HG02571 (cell line): ENCODE measurements around the gene LSR.

Experiments used
- ATAC-seq: cut with Tn5 transposase; IDR thresholded peaks from one replicate; pipeline ENCODE4 v1.9.1; 2021; ENCODE audit warnings: mild to moderate bottlenecking, moderate library complexity; ENCODE audit not compliant: unreplicated experiment

The LSR gene

DNA sequence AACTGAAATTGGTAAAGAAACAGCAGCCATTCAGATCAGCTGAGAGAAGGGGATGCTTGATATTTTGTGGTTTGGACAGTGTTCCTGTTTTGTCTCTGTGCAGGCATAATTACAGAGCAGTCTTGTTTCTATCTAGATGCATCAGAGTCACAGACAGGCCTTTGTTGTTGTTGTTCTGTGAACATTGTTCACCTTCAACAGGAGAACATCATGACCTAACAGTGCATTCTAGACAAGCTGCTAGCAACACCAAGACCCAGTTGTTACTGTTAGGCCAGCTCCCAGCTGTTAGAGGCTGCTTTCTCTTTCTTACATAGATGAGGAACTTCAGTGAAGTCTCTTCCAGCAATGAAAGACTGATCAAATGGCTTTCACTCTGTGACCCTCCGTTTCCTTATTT lies 8.5 kb upstream of the LSR start:
- no peak for ATAC-seq

- ATAC-seq, result no peak
Observed at GRCh38 chr19:35241417-35241816, 7.4 kb upstream of the LSR start.

DNA sequence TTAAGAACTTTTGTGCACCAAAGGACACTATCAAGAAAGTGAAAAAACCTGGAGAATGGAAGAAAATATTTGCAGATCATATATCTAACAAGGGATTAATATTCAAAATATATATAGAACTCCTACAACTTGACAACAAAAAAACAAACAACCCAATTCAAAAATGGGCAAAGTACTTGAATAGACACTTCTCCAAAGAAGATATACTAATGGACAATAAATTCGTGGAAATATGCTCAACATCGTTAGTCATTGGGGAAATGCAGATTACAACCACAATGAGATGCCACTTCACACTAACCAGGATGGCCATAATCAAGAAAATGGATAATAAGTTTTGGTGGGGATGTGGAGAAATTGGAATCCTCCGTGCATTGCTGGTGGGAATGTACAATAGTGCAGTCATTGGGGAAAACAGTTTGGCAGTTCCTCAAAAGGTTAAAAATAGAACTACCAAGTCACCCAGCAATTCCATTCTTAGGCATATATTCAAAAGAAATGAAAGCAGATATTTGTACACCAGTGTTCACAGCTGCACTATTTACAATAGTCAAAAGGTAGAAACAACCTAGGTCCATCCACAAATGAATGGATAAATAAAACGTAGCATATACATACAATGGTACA lies 2.2 kb upstream of the LSR start:
- no peak for ATAC-seq

- peak; percentile 40 for ATAC-seq
Observed at GRCh38 chr19:35247526-35248309, 1.1 kb upstream of the LSR start.

DNA sequence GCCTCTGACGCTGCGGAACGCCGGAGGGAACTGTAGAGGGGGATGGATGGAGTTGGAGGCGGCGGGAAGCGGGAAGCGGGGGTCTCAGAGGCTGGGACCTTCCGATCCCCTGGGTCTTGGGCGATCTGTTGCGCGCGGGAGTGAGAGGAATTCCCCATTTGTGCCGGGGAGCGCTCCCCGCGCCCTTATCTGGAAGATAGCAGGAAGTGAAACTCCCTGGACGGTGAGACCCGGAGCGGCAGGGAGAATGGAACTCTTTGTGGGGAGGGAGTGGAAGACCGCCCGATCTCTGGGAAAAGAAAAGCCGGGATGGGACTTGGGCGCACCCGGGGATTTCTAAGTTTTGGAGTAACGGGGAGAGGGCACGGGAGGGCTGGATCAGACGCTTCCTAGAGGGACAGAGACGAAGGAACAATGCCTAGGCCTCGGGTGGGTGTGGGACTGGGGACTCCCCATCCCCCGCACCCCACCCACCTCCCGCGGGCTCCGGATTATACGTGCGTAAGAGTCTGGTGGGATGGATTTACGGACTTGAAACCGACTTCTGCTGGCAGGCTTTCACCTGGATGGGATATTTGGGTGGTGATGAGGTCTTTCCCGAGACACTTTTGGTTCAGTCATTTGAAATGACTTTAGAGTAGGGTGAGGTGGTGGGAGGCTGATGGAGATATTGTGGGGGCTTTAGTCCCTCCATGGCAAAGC lies 495 bp downstream of the LSR start:
- no peak for ATAC-seq

DNA sequence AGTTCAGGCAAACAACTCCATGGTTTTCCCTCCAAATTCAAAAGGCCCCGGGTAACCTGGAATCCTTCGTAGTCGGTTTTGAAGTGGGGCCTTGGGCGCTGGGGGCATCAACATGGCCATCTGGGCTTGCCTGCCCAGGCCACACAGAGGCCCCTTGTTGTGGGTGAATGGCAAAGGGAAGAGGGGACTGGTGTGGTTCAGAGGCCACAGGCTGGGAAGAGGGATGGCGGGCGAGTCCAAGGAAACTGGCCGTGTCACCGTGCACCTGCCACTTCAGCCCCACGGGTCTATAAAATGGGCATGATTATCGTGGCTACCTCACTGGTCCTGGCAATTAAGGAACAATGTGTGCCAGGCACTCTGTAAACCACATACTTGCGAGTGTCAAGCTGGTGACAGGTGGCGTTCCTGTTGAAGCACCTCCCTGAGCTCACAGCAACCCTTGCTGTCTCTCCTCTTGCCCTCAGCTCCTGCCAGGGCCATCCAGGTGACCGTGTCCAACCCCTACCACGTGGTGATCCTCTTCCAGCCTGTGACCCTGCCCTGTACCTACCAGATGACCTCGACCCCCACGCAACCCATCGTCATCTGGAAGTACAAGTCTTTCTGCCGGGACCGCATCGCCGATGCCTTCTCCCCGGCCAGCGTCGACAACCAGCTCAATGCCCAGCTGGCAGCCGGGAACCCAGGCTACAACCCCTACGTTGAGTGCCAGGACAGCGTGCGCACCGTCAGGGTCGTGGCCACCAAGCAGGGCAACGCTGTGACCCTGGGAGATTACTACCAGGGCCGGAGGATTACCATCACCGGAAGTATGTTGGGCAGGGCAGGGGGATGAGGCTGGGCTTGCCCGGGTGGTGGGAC lies 1.3 kb downstream of the LSR start:
- no peak for ATAC-seq

DNA sequence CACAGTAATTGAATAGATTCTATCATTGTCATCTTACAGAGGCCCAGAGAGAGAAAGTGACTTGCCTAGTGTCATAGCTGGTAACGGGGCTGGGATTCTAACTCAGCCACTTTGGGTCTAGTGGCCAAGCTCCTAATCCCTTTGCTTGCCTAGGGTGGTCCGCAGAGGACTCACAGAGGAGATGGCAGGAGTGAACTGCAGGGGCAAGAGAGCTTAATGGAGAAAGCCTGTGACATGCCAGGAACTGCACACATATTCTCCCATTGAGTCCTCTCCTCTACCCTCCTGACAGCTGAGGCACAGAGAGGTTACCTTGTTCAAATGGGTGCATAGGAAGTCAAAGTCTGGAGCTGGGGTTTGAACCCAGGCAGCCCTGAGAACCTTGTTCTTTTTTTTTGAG lies 2.7 kb downstream of the LSR start:
- no peak for ATAC-seq

DNA sequence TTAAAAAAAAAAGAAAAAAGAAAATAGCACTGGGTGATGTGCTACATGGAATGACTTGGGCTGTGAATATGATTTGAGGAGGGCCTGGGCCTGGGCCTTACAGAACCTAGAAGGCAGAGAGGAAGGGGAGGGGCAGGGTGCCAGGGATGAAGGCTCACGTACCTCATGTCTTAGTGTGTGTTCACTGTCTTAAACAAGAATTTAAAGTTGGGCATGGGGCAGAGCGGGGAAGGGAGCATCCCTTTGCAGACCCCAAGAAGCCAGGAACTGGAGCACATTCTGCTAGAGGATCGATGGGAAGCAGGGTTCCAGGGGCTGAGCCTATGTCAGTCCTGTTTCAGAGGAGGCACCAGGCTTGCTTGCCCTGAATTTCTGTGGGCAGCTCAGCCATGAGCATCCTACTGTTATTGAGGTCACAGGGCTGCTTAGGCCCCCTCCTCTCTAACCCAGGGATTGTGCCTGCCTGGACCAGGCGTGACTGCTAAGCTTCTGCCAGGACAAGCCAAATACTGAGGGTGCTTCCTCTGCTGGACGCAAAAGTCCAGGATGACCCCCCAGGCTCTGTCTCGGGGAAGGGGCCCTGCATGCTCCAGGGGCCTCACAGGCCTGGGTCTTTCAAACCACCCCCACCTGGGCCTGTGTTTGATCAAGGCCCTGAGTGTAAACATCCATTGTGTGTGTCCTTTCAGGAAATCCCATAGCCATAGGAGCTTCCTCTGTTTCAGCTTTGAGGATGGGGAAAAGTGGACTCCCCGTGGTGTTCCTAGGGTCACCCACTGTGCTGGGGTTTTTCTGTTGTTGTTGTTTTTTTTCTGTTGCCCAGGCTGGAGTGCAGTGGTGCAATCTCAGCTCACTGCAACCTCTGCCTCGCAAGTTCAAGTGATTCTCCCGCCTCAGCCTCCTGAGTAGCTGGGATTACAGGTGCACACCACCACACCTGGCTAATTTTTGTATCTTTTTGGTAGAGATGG lies 4.8 kb downstream of the LSR start:
- ATAC-seq, result no peak

- ATAC-seq, result no peak
Observed at GRCh38 chr19:35254341-35255297, 5.8 kb downstream of the LSR start.

GRCh38 chr19:35256566-35256965 lies 7.8 kb downstream of the LSR start:
- ATAC-seq, result no peak

GRCh38 chr19:35257113-35257461 lies 8.3 kb downstream of the LSR start:
- ATAC-seq, result no peak

DNA sequence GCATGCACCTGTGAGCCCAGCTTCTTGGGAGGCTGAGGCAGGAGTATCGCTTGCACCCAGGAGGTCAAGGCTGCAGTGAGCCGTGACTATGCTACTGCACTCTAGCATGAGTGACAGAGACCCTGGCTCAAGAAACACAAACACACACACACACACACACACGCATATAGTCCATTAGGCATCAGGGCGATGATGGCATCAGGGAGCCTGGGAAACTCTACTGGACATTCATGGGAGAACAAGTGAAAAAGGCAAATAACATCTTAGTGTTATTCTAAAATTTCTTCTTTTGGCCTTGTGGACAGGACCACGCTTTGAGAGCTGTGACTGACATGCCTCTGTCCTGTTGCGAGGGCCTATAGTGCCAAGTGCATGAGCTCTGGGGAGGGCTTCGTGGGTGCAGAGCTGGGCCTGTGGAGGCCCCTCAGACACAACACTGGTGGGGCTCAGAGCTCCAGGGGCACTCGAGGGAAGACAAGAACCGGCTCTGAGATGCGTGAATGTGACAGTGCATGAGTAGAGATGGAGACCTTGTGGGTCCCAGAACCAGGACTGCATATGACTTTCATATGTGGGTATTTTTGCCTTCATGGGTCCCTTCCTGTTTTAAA lies 12.0 kb downstream of the LSR start:
- ATAC-seq, result no peak

GRCh38 chr19:35261356-35262100 lies 12.7 kb downstream of the LSR start:
- no peak for ATAC-seq

- ATAC-seq, result no peak
Observed at GRCh38 chr19:35262101-35262761, 13.4 kb downstream of the LSR start.

GRCh38 chr19:35264268-35265125 lies 15.7 kb downstream of the LSR start:
- no peak for ATAC-seq

- no peak for ATAC-seq
Observed at GRCh38 chr19:35265126-35265899, 16.5 kb downstream of the LSR start.
